NB4 (cell line): ENCODE results near the gene HAVCR1.

Source experiments
- CTCF ChIP-seq: IDR thresholded peaks from one replicate; pipeline ENCODE4 v1.5.1; 2012; ENCODE audit warnings: low read depth, low read length
- MAX ChIP-seq: IDR thresholded peaks from 2 replicates; pipeline ENCODE4 v1.6.1; 2011; ENCODE audit warnings: low read depth, low read length
- MYC ChIP-seq: IDR thresholded peaks from 2 replicates; pipeline ENCODE4 v1.6.1; 2011; ENCODE audit warnings: low read depth, low read length
- POLR2A ChIP-seq: IDR thresholded peaks from 2 replicates; pipeline ENCODE4 v1.6.1; 2011; ENCODE audit warnings: mild to moderate bottlenecking; ENCODE audit not compliant: insufficient read length; ENCODE audit errors: extremely low read depth

GRCh38 chr5:157068785-157069184 lies 9.9 kb upstream of the HAVCR1 start:
- TF ChIP-seq CTCF (no peak), MYC (no peak), POLR2A (no peak), MAX (no peak)
